ENCODE data around the gene BANK1. TPM values are rescaled to one million over a fixed set of nuclear protein-coding genes. Genes with fewer than 3 reads are reported as not detected.
A peak's percentile ranks its signal among the peaks of the same experiment; 100 is the strongest.

Gene BANK1
- total RNA-seq (2021; ENCODE audit: unreplicated experiment): 2.4 TPM
- 3.3 and 3.9 TPM in 2 replicates for polyA plus RNA-seq (2012)
- Bru-seq, nascent RNA: percentile 30 among the genes with signal in this experiment
- percentile 19 among the genes with signal in this experiment for BruChase-seq, experiment 1, labeled RNA remaining after a 6-hour chase
- percentile 22 among the genes with signal in this experiment for BruChase-seq, experiment 2, labeled RNA remaining after a 2-hour chase
- long read RNA-seq, partial matches to known transcripts: 4 of 6 reads
- long read RNA-seq, other reads (novel, unspliced or antisense): 0 of 6 reads

- Histone ChIP-seq H4K20me1 (ENCODE audit: insufficient read depth) (no peaks in the 10 kb centered on the region), H3K9me2 (ENCODE audit: insufficient read depth) (no peaks in the 10 kb centered on the region), H3K4me3 (replicated peaks in 1 of 2; ENCODE audit: low read depth in 1 of 2, low read length in 2 of 2) (peak within 1 kb of the TSS; percentile 53 to 68), H3K9me3 (ENCODE audit: control insufficient read depth in 1 of 2, insufficient read depth in 1 of 2, low read depth in 1 of 2, low read length in 2 of 2) (no peaks in the 10 kb centered on the region), H3K79me2 (ENCODE audit: insufficient read depth, low read length) (no peaks in the 10 kb centered on the region), H3K4me1 (ENCODE audit: control insufficient read depth in 1 of 2, insufficient read depth in 2 of 2, low read length in 2 of 2) (peaks cover 22 to 32% of the 10 kb centered on the region in 2 experiments; a peak in 3 of 4 replicates), H3K9ac (ENCODE audit: low read length) (peak within 1 kb of the TSS; percentile 71), H2AFZ (ENCODE audit: low read depth, low read length, poor library complexity, severe bottlenecking) (peak within 1 kb of the TSS; percentile 87), H3K27me3 (ENCODE audit: insufficient read depth, low read length) (no peaks in the 10 kb centered on the region), H3K36me3 (ENCODE audit: control insufficient read depth in 1 of 2, insufficient read depth in 2 of 2, low read length in 2 of 2) (no peaks in the 10 kb centered on the region), H3K27ac (ENCODE audit: low read depth, low read length) (peak within 1 kb of the TSS; percentile 85), H3K4me2 (ENCODE audit: low read length) (peak within 1 kb of the TSS; percentile 82)
- CTCF ChIA-PET: no interaction called here
- ATAC-seq (peak; percentile 82), DNase-seq (ENCODE audit: low read depth, low spot score) (peak; percentile 57)
- TF ChIP-seq POLR2AphosphoS5 (IDR thresholded peaks at IDR 0.05; ENCODE audit: low read depth, low read length) (peak; percentile 72), TCF7L2 (IDR thresholded peaks at IDR 0.05; ENCODE audit: borderline replicate concordance, extremely low read depth, insufficient read depth, insufficient read length) (peak; percentile 90), REST (IDR thresholded peaks at IDR 0.05; ENCODE audit: low read depth) (no peak), SRF (IDR thresholded peaks at IDR 0.05; ENCODE audit: low read depth) (no peak), CTCF (IDR thresholded peaks at IDR 0.05 in 2 of 3, conservative IDR thresholded peaks at IDR 0.05 in 1 of 3; ENCODE audit: borderline replicate concordance in 1 of 3, insufficient read depth in 1 of 3, low read depth in 2 of 3, low read length in 2 of 3) (peak in 2 of 3 experiments; percentile 16 to 21; a peak in 1 of 6 replicates), ZFX (IDR thresholded peaks at IDR 0.05) (peak; percentile 91), MAX (IDR thresholded peaks at IDR 0.05) (peak; percentile 47; the same call in 1 of the 2 replicates), POLR2A (IDR thresholded peaks at IDR 0.05; ENCODE audit: borderline replicate concordance, extremely low read depth, insufficient read depth, insufficient read length) (peak; percentile 31)
- intact Hi-C loops (cut with micrococcal nuclease): no loop called here
- RAD21 ChIA-PET (ENCODE audit: low non-redundant PET in 1 of 2, low total read pairs in 2 of 2, uncharacterized antibody in 2 of 2, unreplicated experiment in 2 of 2): no interaction called here
- POLR2A ChIA-PET: no interaction called here
- no TSS peak for BruUV-seq (replicated peaks)
These were observed at the start of gene BANK1 for GRCh38 chr4:101790521-101791181. Gene BANK1, plus strand, starts transcription at chr4:101790730. Its CDS starts 151 bp downstream, at chr4:101790881.

Data from HCT116 (cell line).